Spleen (tissue), 11 donors: ENCODE results near the gene NSMCE4A. TPM values are rescaled to one million over a fixed set of nuclear protein-coding genes. Genes with fewer than 3 reads are reported as not detected.

Experiments used
- DNase-seq: peaks from one replicate; pipeline ENCODE4 v3.0.0-alpha.2; 2020
- H3K27ac ChIP-seq, 8 donors: fragments of 200-600 bp; sonication (generic) in 7 of 8; 1 replicate in 4 of 8; 2 replicates in 4 of 8; pipeline versions ENCODE4 v1.5.0 to v1.8.0; 2016 to 2021; ENCODE audit warnings: inconsistent platforms in 4 of 8, mild to moderate bottlenecking in 4 of 8, moderate library complexity in 1 of 8
- H3K27me3 ChIP-seq, 7 donors: fragments of 200-600 bp; sonication (generic) in 6 of 7; replicated peaks in 1 of 7; 1 replicate in 4 of 7; 2 replicates in 3 of 7; pipeline versions ENCODE4 v1.5.0 to v1.8.0; 2016 to 2021; ENCODE audit warnings: inconsistent platforms in 3 of 7, mild to moderate bottlenecking in 1 of 7
- H3K36me3 ChIP-seq, 6 donors: fragments of 200-600 bp; sonication (generic) in 5 of 6; 1 replicate in 4 of 6; 2 replicates in 2 of 6; pipeline versions ENCODE4 v1.5.0 to v1.8.0; 2016 to 2021; ENCODE audit warnings: inconsistent platforms in 2 of 6
- H3K4me1 ChIP-seq, 6 donors: fragments of 200-600 bp; sonication (generic) in 5 of 6; 1 replicate in 3 of 6; 2 replicates in 3 of 6; pipeline versions ENCODE4 v1.5.0 to v1.8.0; 2016 to 2021; ENCODE audit warnings: inconsistent platforms in 3 of 6
- H3K4me3 ChIP-seq, 8 donors: fragments of 200-600 bp; sonication (generic) in 7 of 8; 1 replicate in 4 of 8; 2 replicates in 4 of 8; pipeline versions ENCODE4 v1.5.0 to v1.8.0; 2016 to 2021; ENCODE audit warnings: inconsistent platforms in 4 of 8, mild to moderate bottlenecking in 4 of 8, moderate library complexity in 2 of 8
- H3K9me3 ChIP-seq, 8 donors: fragments of 200-600 bp; sonication (generic) in 7 of 8; 1 replicate in 4 of 8; 2 replicates in 4 of 8; pipeline versions ENCODE4 v1.5.0 to v1.8.0; 2016 to 2021; ENCODE audit warnings: inconsistent platforms in 4 of 8
- POLR2A ChIP-seq, 3 donors: fragments of 450-650 bp; IDR thresholded peaks; one replicate each; pipeline ENCODE4 v1.5.1; 2017; ENCODE audit warnings: antibody characterized with exemption in 3 of 3, mild to moderate bottlenecking in 1 of 3
- POLR2AphosphoS5 ChIP-seq, 3 donors: sonication (generic); formaldehyde crosslinking; IDR thresholded peaks; one replicate each; pipeline ENCODE4 v1.5.1; 2017; ENCODE audit warnings: antibody characterized with exemption in 3 of 3
- WGBS, 5 donors: extraction: QIAGEN DNeasy Blood & Tissue Kit in 3 of 5; methylation state at CpG; one replicate each; pipeline versions ENCODE4 v1.1.5 to v1.1.7; 2013 to 2018; 5-methylcytosine and 5-hydroxymethylcytosine counted together
- intact Hi-C: fragments of 100-400 bp; cut with DNase I; formaldehyde crosslinking; loops from one replicate; pipeline ENCODE4 v1.15.0; 2023; ENCODE audit warnings: low total_unique reads
- polyA plus RNA-seq, 3 donors: library from polyadenylated mRNA; stranded (reverse); fragments of 200-250 nt; gene quantifications; one replicate each; pipeline ENCODE4 v1.2.1, GENCODE V29; 2013
- total RNA-seq, 7 donors: library from RNA; depleted of rRNA in 3 of 7; stranded (reverse); fragments of >200 nt in 3 of 7; fragmentation: NEBNext Ultra II Directional in 4 of 7; extraction: Animal tissue kit (Norgen Biotek cat#: 25700) in 4 of 7; gene quantifications; one replicate each; pipeline versions ENCODE4 v1.1.0 to v1.2.1, GENCODE V29; 2016 to 2021
- TF ChIP-seq, protein P1 (sequence below), 11 experiments: fragments of 200-600 bp in 7 of 11; fragments of 450-650 bp in 4 of 11; sonication (generic) in 4 of 11; IDR thresholded peaks in 8 of 11; conservative IDR thresholded peaks in 3 of 11; 1 replicate in 7 of 11; 2 replicates in 4 of 11; pipeline versions ENCODE4 v1.4.0 to v1.8.0; 2016 to 2021; ENCODE audit warnings: antibody characterized with exemption in 11 of 11, inconsistent platforms in 4 of 11, mild to moderate bottlenecking in 1 of 11
- donor health status: healthy with polysubstance abuse.
- donor health status: DM: no; HTN: no; CAD: no; lungs with moderate emphysema.
- donor health status: DM: no; HTN: no; CAD: no.
- donor health status: Bipolar disorder and iron deficiency.
- donor health status: healthy.
- donor health status: DM: no; HTN: no; CAD: no.
- donor health status: DM: yes; HTN: yes; CAD: no.

NSMCE4A gene
- total and polyA plus RNA-seq, 10 donors: 49.5 to 121 (median 70.9) TPM

DNA sequence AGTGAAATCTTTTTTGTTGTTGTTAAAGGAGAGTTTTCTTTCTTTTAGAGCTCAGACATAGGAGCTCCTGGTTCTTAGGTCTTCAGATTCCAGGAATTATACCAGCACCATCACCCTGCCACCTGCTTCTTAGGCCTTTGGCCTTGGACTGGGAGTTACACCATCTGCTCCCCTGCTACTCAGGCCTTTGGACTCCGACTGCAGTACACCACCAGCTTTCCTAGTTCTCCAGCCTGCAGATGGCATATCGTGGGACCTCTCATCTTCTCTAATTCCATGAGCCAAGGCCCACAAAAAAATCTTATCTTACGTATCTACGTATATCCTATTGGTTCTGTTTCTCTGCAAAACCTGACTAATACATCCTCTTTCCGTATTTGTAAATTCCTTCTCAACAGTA lies 8.8 kb upstream of the NSMCE4A start:
- peaks cover 4 to 29% (median 19%) of the 10 kb centered on the region in 8 donors for H3K9me3 ChIP-seq
- no peak for DNase-seq
- TF ChIP-seq, protein P1, sequence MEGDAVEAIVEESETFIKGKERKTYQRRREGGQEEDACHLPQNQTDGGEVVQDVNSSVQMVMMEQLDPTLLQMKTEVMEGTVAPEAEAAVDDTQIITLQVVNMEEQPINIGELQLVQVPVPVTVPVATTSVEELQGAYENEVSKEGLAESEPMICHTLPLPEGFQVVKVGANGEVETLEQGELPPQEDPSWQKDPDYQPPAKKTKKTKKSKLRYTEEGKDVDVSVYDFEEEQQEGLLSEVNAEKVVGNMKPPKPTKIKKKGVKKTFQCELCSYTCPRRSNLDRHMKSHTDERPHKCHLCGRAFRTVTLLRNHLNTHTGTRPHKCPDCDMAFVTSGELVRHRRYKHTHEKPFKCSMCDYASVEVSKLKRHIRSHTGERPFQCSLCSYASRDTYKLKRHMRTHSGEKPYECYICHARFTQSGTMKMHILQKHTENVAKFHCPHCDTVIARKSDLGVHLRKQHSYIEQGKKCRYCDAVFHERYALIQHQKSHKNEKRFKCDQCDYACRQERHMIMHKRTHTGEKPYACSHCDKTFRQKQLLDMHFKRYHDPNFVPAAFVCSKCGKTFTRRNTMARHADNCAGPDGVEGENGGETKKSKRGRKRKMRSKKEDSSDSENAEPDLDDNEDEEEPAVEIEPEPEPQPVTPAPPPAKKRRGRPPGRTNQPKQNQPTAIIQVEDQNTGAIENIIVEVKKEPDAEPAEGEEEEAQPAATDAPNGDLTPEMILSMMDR (IDR thresholded peaks at IDR 0.05 in 8 of 11, conservative IDR thresholded peaks at IDR 0.05 in 3 of 11): no peak
- no peak for TF ChIP-seq POLR2A (IDR thresholded peaks at IDR 0.05)
- TF ChIP-seq POLR2AphosphoS5 (IDR thresholded peaks at IDR 0.05): no peak
- H3K4me3 ChIP-seq: no peak overlapping the region
- H3K36me3 ChIP-seq: no peaks in the 10 kb centered on the region
- H3K27me3 ChIP-seq: no peaks in the 10 kb centered on the region
- no peak overlapping the region for H3K27ac ChIP-seq
- H3K4me1 ChIP-seq: no peaks in the 10 kb centered on the region
- 83 to 94% (median 89%) methylated on average over 5 of the region's 5 CpGs for WGBS, 5 donors
- intact Hi-C loops: no loop called here

DNA sequence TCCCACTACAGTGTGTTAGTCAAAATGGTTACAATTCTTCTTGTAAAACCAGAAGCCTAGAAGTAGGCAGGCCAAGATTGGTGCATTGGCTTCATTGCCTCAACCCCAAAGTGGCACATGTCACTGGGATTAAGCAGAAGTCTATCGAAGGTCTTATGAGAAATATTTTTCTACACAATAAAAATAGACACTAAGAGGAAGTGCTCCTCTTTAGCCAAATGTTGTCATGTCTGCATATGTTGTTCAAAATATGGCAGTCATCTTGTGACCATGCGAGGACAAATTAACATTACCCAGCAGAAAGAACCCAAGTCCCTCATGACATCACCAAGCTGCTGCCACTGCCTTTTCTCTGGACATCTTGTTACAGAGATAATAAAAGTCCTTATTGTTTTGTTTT lies 6.3 kb upstream of the NSMCE4A start:
- no peaks in the 10 kb centered on the region for H3K4me1 ChIP-seq
- H3K27me3 ChIP-seq: no peaks in the 10 kb centered on the region
- no peak overlapping the region for H3K27ac ChIP-seq
- no peak for DNase-seq
- intact Hi-C loops: no loop called here
- peaks cover 4 to 29% (median 19%) of the 10 kb centered on the region in 8 donors for H3K9me3 ChIP-seq
- H3K36me3 ChIP-seq: no peaks in the 10 kb centered on the region
- no peak for TF ChIP-seq POLR2A (IDR thresholded peaks at IDR 0.05)
- TF ChIP-seq, protein P1 (IDR thresholded peaks at IDR 0.05 in 8 of 11, conservative IDR thresholded peaks at IDR 0.05 in 3 of 11): no peak
- TF ChIP-seq POLR2AphosphoS5 (IDR thresholded peaks at IDR 0.05): no peak
- no peak overlapping the region for H3K4me3 ChIP-seq
- WGBS, 5 donors: 85 to 90% (median 89%) methylated on average over 2 of the region's 2 CpGs

DNA sequence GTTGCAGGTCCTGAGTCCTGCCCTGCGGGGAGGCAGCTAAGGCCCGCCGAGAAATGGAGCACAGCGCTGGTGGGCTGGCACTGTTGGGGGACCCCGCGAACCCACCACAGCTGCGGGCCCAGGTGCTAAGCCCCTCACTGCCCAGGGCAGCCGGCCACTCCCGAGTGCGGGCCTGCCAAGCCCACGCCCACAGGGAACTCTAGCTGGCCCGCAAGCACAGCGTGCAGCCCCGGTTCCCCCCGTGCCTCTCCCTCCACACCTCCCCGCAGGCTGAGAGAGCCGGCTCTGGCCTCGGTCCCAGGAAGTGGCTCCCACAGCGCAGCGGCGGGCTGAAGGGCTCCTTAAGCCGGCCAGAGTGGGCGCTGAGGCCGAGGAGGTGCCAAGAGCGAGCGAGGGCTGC lies 3.5 kb upstream of the NSMCE4A start:
- Histone ChIP-seq H3K27ac (no peak overlapping the region), H3K9me3 (peaks cover 0 to 3% (median 0%) of the 10 kb centered on the region in 8 donors), H3K27me3 (no peaks in the 10 kb centered on the region), H3K36me3 (no peaks in the 10 kb centered on the region), H3K4me3 (no peak overlapping the region), H3K4me1 (peaks cover 7 to 20% (median 17%) of the 10 kb centered on the region in 6 donors)
- 93 to 99% (median 98%) methylated on average over 11 to 26 of the region's 26 CpGs for WGBS, 5 donors
- intact Hi-C loops: no loop called here
- TF ChIP-seq POLR2AphosphoS5 (IDR thresholded peaks at IDR 0.05) (no peak), POLR2A (IDR thresholded peaks at IDR 0.05) (no peak)
- TF ChIP-seq, protein P1 (IDR thresholded peaks at IDR 0.05 in 8 of 11, conservative IDR thresholded peaks at IDR 0.05 in 3 of 11): no peak
- DNase-seq: no peak

DNA sequence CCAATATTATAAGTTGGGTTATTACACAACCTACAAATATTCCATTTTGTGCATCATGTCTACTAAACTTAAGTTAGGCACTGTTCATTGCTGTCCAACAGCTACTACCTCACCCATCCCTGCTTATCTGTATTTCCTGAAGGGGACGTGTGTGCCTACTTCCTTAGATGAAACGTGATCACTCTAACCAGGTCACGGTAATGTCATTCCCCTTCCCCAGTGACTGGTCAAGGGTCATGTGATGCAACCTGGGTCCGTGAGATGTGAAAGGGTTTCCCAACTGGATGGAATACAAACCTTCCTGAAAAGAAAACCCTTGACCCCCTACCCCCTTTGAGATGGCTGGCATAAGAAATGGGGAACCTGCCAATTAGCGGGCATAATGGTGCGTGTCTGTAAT lies 1.6 kb upstream of the NSMCE4A start:
- intact Hi-C loops: no loop called here

More for the DNA sequence above, 1.6 kb upstream of the NSMCE4A start:
- DNase-seq: no peak
- Histone ChIP-seq H3K27me3 (no peaks in the 10 kb centered on the region), H3K36me3 (peaks cover 0 to 12% (median 2%) of the 10 kb centered on the region in 6 donors), H3K4me3 (no peak overlapping the region), H3K27ac (no peak overlapping the region), H3K4me1 (peaks cover 14 to 39% (median 31%) of the 10 kb centered on the region in 6 donors), H3K9me3 (no peaks in the 10 kb centered on the region)
- WGBS, 5 donors: 87 to 92% (median 89%) methylated on average over 6 of the region's 6 CpGs
- no peak for TF ChIP-seq POLR2AphosphoS5 (IDR thresholded peaks at IDR 0.05)
- TF ChIP-seq, protein P1 (IDR thresholded peaks at IDR 0.05 in 8 of 11, conservative IDR thresholded peaks at IDR 0.05 in 3 of 11): no peak
- no peak for TF ChIP-seq POLR2A (IDR thresholded peaks at IDR 0.05)
